DND-41 (cell line): Measurements from ENCODE around the gene ANTKMT.

Source experiments
- EZH2 ChIP-seq: IDR thresholded peaks from 3 replicates; pipeline ENCODE4 v1.6.1; 2012; ENCODE audit warnings: borderline replicate concordance, low read depth, mild to moderate bottlenecking, moderate library complexity, low read length, inconsistent platforms; ENCODE audit not compliant: severe bottlenecking
- TF ChIP-seq, protein P1 (sequence below): IDR thresholded peaks from 2 replicates; pipeline ENCODE4 v1.5.1; 2012; ENCODE audit warnings: borderline replicate concordance, low read length, moderate library complexity, mild to moderate bottlenecking; ENCODE audit not compliant: poor library complexity, severe bottlenecking; ENCODE audit errors: extremely low read depth

DNA sequence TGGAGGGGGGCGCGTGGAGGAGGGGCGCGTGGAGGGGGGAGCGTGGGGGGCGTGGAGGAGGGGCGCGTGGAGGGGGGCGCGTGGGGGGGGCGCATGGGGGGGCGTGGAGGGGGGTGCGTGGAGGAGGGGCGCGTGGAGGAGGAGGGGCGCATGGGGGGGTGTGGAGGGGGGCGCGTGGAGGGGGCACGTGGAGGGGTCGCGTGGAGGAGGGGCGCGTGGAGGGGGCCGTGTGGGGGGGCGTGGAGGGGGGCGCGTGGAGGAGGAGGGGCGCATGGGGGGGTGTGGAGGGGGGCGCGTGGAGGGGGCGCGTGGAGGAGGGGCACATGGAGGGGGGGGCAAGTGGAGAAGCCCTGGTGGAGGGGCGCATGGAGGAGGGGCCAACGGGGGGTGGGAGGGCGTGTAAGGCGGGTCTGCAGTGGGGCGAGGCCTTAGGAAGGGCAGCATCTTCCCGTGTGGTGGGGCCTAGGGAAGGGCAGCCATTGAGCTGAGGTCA is 46.8 kb downstream of the ANTKMT start:
- TF ChIP-seq, protein P1, sequence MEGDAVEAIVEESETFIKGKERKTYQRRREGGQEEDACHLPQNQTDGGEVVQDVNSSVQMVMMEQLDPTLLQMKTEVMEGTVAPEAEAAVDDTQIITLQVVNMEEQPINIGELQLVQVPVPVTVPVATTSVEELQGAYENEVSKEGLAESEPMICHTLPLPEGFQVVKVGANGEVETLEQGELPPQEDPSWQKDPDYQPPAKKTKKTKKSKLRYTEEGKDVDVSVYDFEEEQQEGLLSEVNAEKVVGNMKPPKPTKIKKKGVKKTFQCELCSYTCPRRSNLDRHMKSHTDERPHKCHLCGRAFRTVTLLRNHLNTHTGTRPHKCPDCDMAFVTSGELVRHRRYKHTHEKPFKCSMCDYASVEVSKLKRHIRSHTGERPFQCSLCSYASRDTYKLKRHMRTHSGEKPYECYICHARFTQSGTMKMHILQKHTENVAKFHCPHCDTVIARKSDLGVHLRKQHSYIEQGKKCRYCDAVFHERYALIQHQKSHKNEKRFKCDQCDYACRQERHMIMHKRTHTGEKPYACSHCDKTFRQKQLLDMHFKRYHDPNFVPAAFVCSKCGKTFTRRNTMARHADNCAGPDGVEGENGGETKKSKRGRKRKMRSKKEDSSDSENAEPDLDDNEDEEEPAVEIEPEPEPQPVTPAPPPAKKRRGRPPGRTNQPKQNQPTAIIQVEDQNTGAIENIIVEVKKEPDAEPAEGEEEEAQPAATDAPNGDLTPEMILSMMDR = no peak
- no peak for TF ChIP-seq EZH2
